HepG2 (cell line): Measurements from ENCODE around the gene ATP6V1G2. TPM values are rescaled to one million over a fixed set of nuclear protein-coding genes. Genes with fewer than 3 reads are reported as not detected.

Experiments
- EHMT2 ChIP-seq: fragments of 200-600 bp; sonication (generic); IDR thresholded peaks from 2 replicates; pipeline ENCODE4 v1.7.0; 2017; ENCODE audit warnings: antibody characterized with exemption, low read depth, low read length, borderline replicate concordance
- ETV6 ChIP-seq: sonication (generic); formaldehyde crosslinking; conservative IDR thresholded peaks from 2 replicates; pipeline ENCODE4 v1.4.0; 2020; ENCODE audit warnings: missing genetic modification reagents
- GATA4 ChIP-seq: sonication (generic); IDR thresholded peaks from 2 replicates; pipeline ENCODE4 v1.6.1; 2016; ENCODE audit warnings: antibody characterized with exemption, low read depth, borderline replicate concordance
- JARID2 ChIP-seq: sonication (generic); formaldehyde crosslinking; IDR thresholded peaks from 2 replicates; pipeline ENCODE4 v1.8.1; 2023; ENCODE audit warnings: missing genetic modification reagents, inconsistent platforms; ENCODE audit not compliant: insufficient replicate concordance
- MIXL1 ChIP-seq: IDR thresholded peaks from 2 replicates; pipeline ENCODE4 v1.6.1; 2016
- NR3C1 ChIP-seq: sonication (generic); formaldehyde crosslinking; IDR thresholded peaks from 2 replicates; pipeline ENCODE4 v1.4.0; 2020; ENCODE audit warnings: missing genetic modification reagents
- PRDM10 ChIP-seq: sonication (generic); formaldehyde crosslinking; IDR thresholded peaks from 2 replicates; pipeline ENCODE4 v1.4.0; 2020; ENCODE audit warnings: low read depth, missing genetic modification reagents
- STAG1 ChIP-seq: sonication (generic); formaldehyde crosslinking; IDR thresholded peaks from 2 replicates; pipeline ENCODE4 v1.4.0; 2020; ENCODE audit warnings: missing genetic modification reagents
- TBX3 ChIP-seq: fragments of 450-650 bp; IDR thresholded peaks from 2 replicates; pipeline ENCODE4 v1.6.1; 2017; ENCODE audit warnings: antibody characterized with exemption, mild to moderate bottlenecking, inconsistent platforms, borderline replicate concordance
- YY1 ChIP-seq: IDR thresholded peaks from 2 replicates; pipeline ENCODE4 v1.6.1; 2011; ENCODE audit warnings: low read length, low read depth, moderate library complexity, mild to moderate bottlenecking; ENCODE audit not compliant: insufficient read depth, insufficient replicate concordance
- ZEB1 ChIP-seq: IDR thresholded peaks from 2 replicates; pipeline ENCODE4 v1.6.1; 2012; ENCODE audit warnings: mild to moderate bottlenecking, low read depth, inconsistent platforms; ENCODE audit not compliant: insufficient replicate concordance
- ZFP36L1 ChIP-seq: sonication (generic); formaldehyde crosslinking; IDR thresholded peaks from 2 replicates; pipeline ENCODE4 v1.8.0; 2022; ENCODE audit warnings: mild to moderate bottlenecking, missing genetic modification reagents, moderate library complexity
- ZMYM2 ChIP-seq: sonication (generic); formaldehyde crosslinking; IDR thresholded peaks from 2 replicates; pipeline ENCODE4 v1.8.0; 2022; ENCODE audit warnings: mild to moderate bottlenecking, missing genetic modification reagents
- ZNF451 ChIP-seq: sonication (generic); formaldehyde crosslinking; IDR thresholded peaks from 2 replicates; pipeline ENCODE4 v1.5.0; 2020; ENCODE audit warnings: mild to moderate bottlenecking, missing genetic modification reagents
- ZNF484 ChIP-seq: sonication (generic); formaldehyde crosslinking; IDR thresholded peaks from 2 replicates; pipeline ENCODE4 v1.5.1; 2020; ENCODE audit warnings: mild to moderate bottlenecking, low read depth, missing genetic modification reagents, borderline replicate concordance
- ZNF563 ChIP-seq: sonication (generic); formaldehyde crosslinking; IDR thresholded peaks from 2 replicates; pipeline ENCODE4 v1.8.0; 2022; ENCODE audit warnings: mild to moderate bottlenecking, moderate library complexity, missing genetic modification reagents
- ZNF589 ChIP-seq: sonication (generic); formaldehyde crosslinking; conservative IDR thresholded peaks from 2 replicates; pipeline ENCODE4 v1.8.0; 2022; ENCODE audit warnings: mild to moderate bottlenecking, moderate library complexity, missing genetic modification reagents
- ZNF782 ChIP-seq: sonication (generic); formaldehyde crosslinking; IDR thresholded peaks from 2 replicates; pipeline ENCODE4 v1.4.0; 2020; ENCODE audit warnings: missing genetic modification reagents, mild to moderate bottlenecking, borderline replicate concordance
- polyA plus RNA-seq, 8 experiments: library from polyadenylated mRNA; depleted of rRNA in 3 of 8; stranded (reverse) in 7 of 8; unstranded in 1 of 8; fragments of >200 nt; fragmentation: Illumina TruSeq in 4 of 8; extraction: Trizol in 4 of 8; gene quantifications; 2 replicates each; pipeline versions ENCODE4 v1.2.1 to v1.2.3, GENCODE V29; 2011 to 2016; ENCODE audit warnings: low read depth in 4 of 8, missing spikeins in 1 of 8, mixed read lengths in 1 of 8; ENCODE audit not compliant: insufficient read depth in 1 of 8
- total RNA-seq, 5 experiments: library from RNA; depleted of rRNA; stranded (reverse); fragments of >200 nt; fragmentation: Illumina TruSeq; extraction: Trizol; gene quantifications; 2 replicates each; pipeline ENCODE4 v1.2.3, GENCODE V29; 2016; ENCODE audit warnings: low read depth in 1 of 5
- TF ChIP-seq, protein P1 (sequence below): sonication (generic); formaldehyde crosslinking; IDR thresholded peaks from 2 replicates; pipeline ENCODE4 v1.5.1; 2020; ENCODE audit warnings: mild to moderate bottlenecking, missing genetic modification reagents, borderline replicate concordance
- TF ChIP-seq, protein P2 (sequence below): sonication (generic); formaldehyde crosslinking; IDR thresholded peaks from 2 replicates; pipeline ENCODE4 v1.5.0; 2020; ENCODE audit warnings: mild to moderate bottlenecking, missing genetic modification reagents
- TF ChIP-seq, protein P3 (sequence below): sonication (generic); IDR thresholded peaks from 2 replicates; pipeline ENCODE4 v1.6.1; 2016; ENCODE audit warnings: low read depth, borderline replicate concordance

The ATP6V1G2 gene
- total and polyA plus RNA-seq, 2 of the 13 experiments (the other 11 are each of a cell fraction or from before 2014, with no cell fraction given): 0.27 to 0.83 TPM

DNA sequence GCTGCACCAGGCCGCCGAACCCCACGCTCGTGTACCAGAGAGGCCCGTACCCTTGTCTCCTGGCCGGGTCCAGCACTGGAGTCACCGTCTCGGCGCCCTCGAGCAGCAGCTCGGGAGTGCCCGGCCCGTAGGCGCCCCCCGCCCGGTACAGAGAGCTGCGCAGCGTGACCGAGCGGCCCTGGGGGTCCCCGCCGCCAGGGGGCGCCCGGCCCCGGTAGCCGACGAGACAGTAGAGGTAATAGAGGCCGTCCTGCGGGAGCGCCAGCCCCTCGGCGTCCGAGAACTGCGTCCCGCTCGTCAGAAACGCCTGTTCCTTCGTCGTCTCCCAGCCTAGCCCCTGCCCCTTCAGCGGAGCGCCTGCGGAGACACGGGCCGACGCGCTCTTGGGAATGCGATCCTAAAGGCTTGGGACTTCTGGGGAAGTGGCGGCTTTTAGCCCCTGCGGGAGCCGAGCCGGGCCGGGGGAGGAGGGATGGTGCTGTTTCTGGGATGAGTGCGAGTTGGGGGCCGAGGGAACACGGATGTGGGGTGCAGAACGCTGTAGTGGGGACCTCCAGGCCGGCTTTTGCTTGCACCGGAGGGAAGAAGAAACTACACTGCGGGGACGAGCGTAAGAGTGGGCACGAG lies 34.5 kb upstream of the ATP6V1G2 start (continued):
- TF ChIP-seq PRDM10 (no peak), ZNF589 (0 out of 2 replicates have a peak, but pooled peaks have one; percentile 60), TBX3 (no peak), NR3C1 (CRISPR knock-in tag) (no peak), ZMYM2 (CRISPR knock-in tag) (peak; percentile 42), ZFP36L1 (CRISPR knock-in tag) (0 out of 2 replicates have a peak, but pooled peaks have one; percentile 38), ZEB1 (no peak), ZNF451 (CRISPR knock-in tag) (peak; percentile 38; the same call in 1 of the 2 replicates), GATA4 (no peak), MIXL1 (CRISPR knock-in tag) (peak; percentile 48; the same call in 1 of the 2 replicates), ZNF782 (peak; percentile 27; the same call in 1 of the 2 replicates), ZNF484 (no peak), EHMT2 (no peak), YY1 (peak; percentile 74), JARID2 (CRISPR knock-in tag) (peak; percentile 90), ZNF563 (CRISPR knock-in tag) (peak; percentile 93), ETV6 (CRISPR knock-in tag) (no peak; the same call in none of the 2 replicates), STAG1 (peak; percentile 76)
- TF ChIP-seq, protein P1, sequence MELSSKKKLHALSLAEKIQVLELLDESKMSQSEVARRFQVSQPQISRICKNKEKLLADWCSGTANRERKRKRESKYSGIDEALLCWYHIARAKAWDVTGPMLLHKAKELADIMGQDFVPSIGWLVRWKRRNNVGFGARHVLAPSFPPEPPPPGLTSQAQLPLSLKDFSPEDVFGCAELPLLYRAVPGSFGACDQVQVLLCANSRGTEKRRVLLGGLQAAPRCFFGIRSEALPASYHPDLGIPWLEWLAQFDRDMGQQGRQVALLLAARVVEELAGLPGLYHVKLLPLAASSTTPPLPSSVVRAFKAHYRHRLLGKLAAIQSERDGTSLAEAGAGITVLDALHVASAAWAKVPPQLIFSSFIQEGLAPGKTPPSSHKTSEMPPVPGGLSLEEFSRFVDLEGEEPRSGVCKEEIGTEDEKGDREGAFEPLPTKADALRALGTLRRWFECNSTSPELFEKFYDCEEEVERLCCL (CRISPR knock-in tag): no peak
- TF ChIP-seq, protein P2, sequence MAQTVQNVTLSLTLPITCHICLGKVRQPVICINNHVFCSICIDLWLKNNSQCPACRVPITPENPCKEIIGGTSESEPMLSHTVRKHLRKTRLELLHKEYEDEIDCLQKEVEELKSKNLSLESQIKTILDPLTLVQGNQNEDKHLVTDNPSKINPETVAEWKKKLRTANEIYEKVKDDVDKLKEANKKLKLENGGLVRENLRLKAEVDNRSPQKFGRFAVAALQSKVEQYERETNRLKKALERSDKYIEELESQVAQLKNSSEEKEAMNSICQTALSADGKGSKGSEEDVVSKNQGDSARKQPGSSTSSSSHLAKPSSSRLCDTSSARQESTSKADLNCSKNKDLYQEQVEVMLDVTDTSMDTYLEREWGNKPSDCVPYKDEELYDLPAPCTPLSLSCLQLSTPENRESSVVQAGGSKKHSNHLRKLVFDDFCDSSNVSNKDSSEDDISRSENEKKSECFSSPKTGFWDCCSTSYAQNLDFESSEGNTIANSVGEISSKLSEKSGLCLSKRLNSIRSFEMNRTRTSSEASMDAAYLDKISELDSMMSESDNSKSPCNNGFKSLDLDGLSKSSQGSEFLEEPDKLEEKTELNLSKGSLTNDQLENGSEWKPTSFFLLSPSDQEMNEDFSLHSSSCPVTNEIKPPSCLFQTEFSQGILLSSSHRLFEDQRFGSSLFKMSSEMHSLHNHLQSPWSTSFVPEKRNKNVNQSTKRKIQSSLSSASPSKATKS (CRISPR knock-in tag): no peak
- TF ChIP-seq, protein P3, sequence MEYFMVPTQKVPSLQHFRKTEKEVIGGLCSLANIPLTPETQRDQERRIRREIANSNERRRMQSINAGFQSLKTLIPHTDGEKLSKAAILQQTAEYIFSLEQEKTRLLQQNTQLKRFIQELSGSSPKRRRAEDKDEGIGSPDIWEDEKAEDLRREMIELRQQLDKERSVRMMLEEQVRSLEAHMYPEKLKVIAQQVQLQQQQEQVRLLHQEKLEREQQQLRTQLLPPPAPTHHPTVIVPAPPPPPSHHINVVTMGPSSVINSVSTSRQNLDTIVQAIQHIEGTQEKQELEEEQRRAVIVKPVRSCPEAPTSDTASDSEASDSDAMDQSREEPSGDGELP: no peak
